PC-3 (cell line): ENCODE results near the gene LIN37.
"Not testable (repeated sequence)": the region's sequence is repeated elsewhere in the genome, so short reads cannot be mapped to it uniquely, and the experiment has no call there.

Experiments
- CTCF ChIP-seq: fragments of 300-600 bp; sonication (generic); conservative IDR thresholded peaks from 2 replicates; pipeline ENCODE4 v1.5.1; 2017; ENCODE audit warnings: antibody characterized with exemption, low read depth, mild to moderate bottlenecking, low read length
- EZH2 ChIP-seq: fragments of 300-600 bp; sonication (generic); IDR thresholded peaks from one replicate; pipeline ENCODE4 v1.6.1; 2017; ENCODE audit warnings: antibody characterized with exemption, mild to moderate bottlenecking, low read length; ENCODE audit not compliant: unreplicated experiment

GRCh38 chr19:35795564-35795963 is 47.2 kb downstream of the LIN37 start:
- TF ChIP-seq CTCF, EZH2: not testable (repeated sequence)
